A549 (cell line): ENCODE data around the gene MYOD1. TPM values are rescaled to one million over a fixed set of nuclear protein-coding genes. Genes with fewer than 3 reads are reported as not detected.

Experiments used
- ATAC-seq, 2 experiments: fragments of 200-7000 bp in 1 of 2; fragments of >200 bp in 1 of 2; cut with Nextera tagmentation in 1 of 2; cut with Tn5 transposase in 1 of 2; 3 replicates each; pipeline versions ENCODE4 v1.8.0 to v1.9.1; 2018 to 2020; ENCODE audit warnings: mild to moderate bottlenecking in 1 of 2, moderate library complexity in 1 of 2
- CTCF ChIA-PET: fragments of 300-600 bp; sonication (Branson Sonifier 250); formaldehyde crosslinking; extraction: SDS; loops from one replicate; lab custom pipeline; 2021; ENCODE audit warnings: antibody characterized with exemption, inconsistent platforms; lab: Yijun Ruan, JAX
- POLR2A ChIA-PET: fragments of 350-600 bp; formaldehyde crosslinking; extraction: SDS; loops from one replicate; lab custom pipeline; 2021; ENCODE audit warnings: antibody characterized with exemption, inconsistent platforms; lab: Yijun Ruan, JAX
- DNase-seq, 2 experiments: peaks; one replicate each; pipeline versions ENCODE4 v3.0.0 to v3.0.0-alpha.2; 2011 to 2016; ENCODE audit warnings: low read depth in 1 of 2, low spot score in 1 of 2
- FAIRE-seq: peaks from 2 replicates; lab custom pipeline; 2011; peaks lifted over from hg19 to GRCh38; lab: Jason Lieb, UNC
- H3K27ac ChIP-seq, 2 experiments: fragments of >200 bp; sonication (Bioruptor Twin); formaldehyde crosslinking; 3 replicates each; pipeline ENCODE4 v1.5.1; 2016 to 2017
- H3K4me1 ChIP-seq: fragments of >200 bp; sonication (Bioruptor Twin); formaldehyde crosslinking; 3 replicates; pipeline ENCODE4 v1.6.1; 2016
- H3K4me2 ChIP-seq: fragments of >200 bp; sonication (Bioruptor Twin); formaldehyde crosslinking; 3 replicates; pipeline ENCODE4 v1.6.1; 2016
- H3K4me3 ChIP-seq: fragments of >200 bp; sonication (Bioruptor Twin); formaldehyde crosslinking; 3 replicates; pipeline ENCODE4 v1.5.1; 2016
- H3K9me3 ChIP-seq: fragments of >200 bp; sonication (Bioruptor Twin); formaldehyde crosslinking; 3 replicates; pipeline ENCODE4 v1.6.1; 2016
- CEBPB ChIP-seq, 2 experiments: fragments of >200 bp in 1 of 2; sonication (Bioruptor Twin) in 1 of 2; formaldehyde crosslinking in 1 of 2; IDR thresholded peaks; 2 replicates each; pipeline ENCODE4 v1.6.1; 2012 to 2016
- CHD2 ChIP-seq: fragments of 150-350 bp; IDR thresholded peaks from 2 replicates; pipeline ENCODE4 v1.6.1; 2014; ENCODE audit warnings: low read length; ENCODE audit not compliant: partially characterized antibody
- EHF ChIP-seq: fragments of 250-450 bp; sonication (Bioruptor Pico); IDR thresholded peaks from 2 replicates; pipeline ENCODE4 v1.5.0; 2020; ENCODE audit warnings: mild to moderate bottlenecking
- FOSB ChIP-seq: fragments of 250-450 bp; sonication (Bioruptor Pico); IDR thresholded peaks from 2 replicates; pipeline ENCODE4 v1.5.0; 2020; ENCODE audit warnings: mild to moderate bottlenecking, moderate library complexity
- FOSL2 ChIP-seq, 2 experiments: fragments of 450-650 bp in 1 of 2; fragments of >200 bp in 1 of 2; sonication (Bioruptor Twin) in 1 of 2; formaldehyde crosslinking; IDR thresholded peaks; 2 replicates each; pipeline versions ENCODE4 v1.5.0 to v1.6.1; 2016 to 2020; ENCODE audit warnings: mild to moderate bottlenecking in 1 of 2, moderate library complexity in 1 of 2
- GATA3 ChIP-seq: IDR thresholded peaks from 2 replicates; pipeline ENCODE4 v1.6.1; 2012; ENCODE audit warnings: borderline replicate concordance
- HOXB13 ChIP-seq: fragments of 250-450 bp; sonication (Bioruptor Pico); IDR thresholded peaks from 2 replicates; pipeline ENCODE4 v1.5.0; 2020; ENCODE audit warnings: low read depth, mild to moderate bottlenecking, moderate library complexity
- JUNB ChIP-seq: fragments of >200 bp; sonication (Bioruptor Twin); formaldehyde crosslinking; IDR thresholded peaks from 2 replicates; pipeline ENCODE4 v1.6.1; 2016
- KDM5A ChIP-seq: fragments of 200-600 bp; sonication (generic); IDR thresholded peaks from 2 replicates; pipeline ENCODE4 v1.6.1; 2016; ENCODE audit warnings: antibody characterized with exemption, mild to moderate bottlenecking
- MAFK ChIP-seq: fragments of 450-650 bp; IDR thresholded peaks from 2 replicates; pipeline ENCODE4 v1.6.1; 2014; ENCODE audit not compliant: partially characterized antibody
- NFE2L2 ChIP-seq: fragments of 150-350 bp; conservative IDR thresholded peaks from 2 replicates; pipeline ENCODE4 v1.6.1; 2014; ENCODE audit warnings: low read length
- RARB ChIP-seq: fragments of 250-450 bp; sonication (Bioruptor Pico); IDR thresholded peaks from 2 replicates; pipeline ENCODE4 v1.8.0; 2021; ENCODE audit warnings: mild to moderate bottlenecking, moderate library complexity
- RCOR1 ChIP-seq: fragments of 150-350 bp; IDR thresholded peaks from 2 replicates; pipeline ENCODE4 v1.6.1; 2014; ENCODE audit warnings: antibody characterized with exemption, low read length, low read depth
- RFX5 ChIP-seq: fragments of 450-650 bp; IDR thresholded peaks from 2 replicates; pipeline ENCODE4 v1.7.1; 2014; ENCODE audit warnings: antibody characterized with exemption, mild to moderate bottlenecking, moderate library complexity
- ZSCAN20 ChIP-seq: fragments of 250-450 bp; sonication (Bioruptor Pico); IDR thresholded peaks from 2 replicates; pipeline ENCODE4 v1.8.0; 2022; ENCODE audit warnings: mild to moderate bottlenecking, moderate library complexity
- whole genome bisulfite sequencing: methylation state at CpG from one replicate; pipeline ENCODE4 v1.1.6; 2017; ENCODE audit errors: missing lambda C conversion rate; 5-methylcytosine and 5-hydroxymethylcytosine counted together
- polyA plus RNA-seq, 4 experiments: library from polyadenylated mRNA; depleted of rRNA in 3 of 4; stranded (reverse); fragments of >200 nt; fragmentation: RNase III in 1 of 4; extraction: RNeasy Plus Mini Kit Qiagen cat#74134 plus additional on column Dnase treatment in 1 of 4; gene quantifications; 2 replicates in 3 of 4; 3 replicates in 1 of 4; pipeline ENCODE4 v1.2.3, GENCODE V29; 2011 to 2017
- TF ChIP-seq, protein P1 (sequence below): fragments of 450-650 bp; IDR thresholded peaks from 2 replicates; pipeline ENCODE4 v1.6.1; 2014; ENCODE audit warnings: antibody characterized with exemption
- TF ChIP-seq, protein P2 (sequence below): IDR thresholded peaks from 2 replicates; pipeline ENCODE4 v1.6.1; 2012
- TF ChIP-seq, protein P3 (sequence below): fragments of 150-350 bp; IDR thresholded peaks from 2 replicates; pipeline ENCODE4 v1.6.1; 2014; ENCODE audit warnings: low read depth, mild to moderate bottlenecking, low read length
- TF ChIP-seq, protein P4 (sequence below): fragments of >200 bp; sonication (Bioruptor Twin); formaldehyde crosslinking; IDR thresholded peaks from 2 replicates; pipeline ENCODE4 v1.6.1; 2016

Gene MYOD1
- polyA plus RNA-seq, 2 of the 4 experiments (the other 2 are of a cell fraction) = not detected

DNA sequence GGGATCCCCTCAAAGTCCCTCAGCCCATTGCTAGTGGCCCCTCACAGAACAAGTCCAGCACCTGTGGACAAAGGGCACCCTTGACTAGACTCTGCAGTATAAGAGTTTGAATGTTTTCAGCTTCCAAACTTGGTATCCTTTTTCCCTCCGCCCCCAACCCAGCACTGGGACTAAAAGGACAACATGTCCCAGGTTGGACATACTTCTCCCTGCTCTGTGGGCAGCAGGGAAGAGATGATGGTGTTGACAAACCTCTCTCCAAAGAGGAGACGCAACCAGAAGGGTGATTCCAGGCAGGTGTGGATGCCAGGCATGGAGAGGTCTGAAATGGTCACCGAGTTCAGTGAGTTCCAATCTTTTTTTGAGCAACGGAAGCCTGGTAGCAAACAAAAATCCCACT is 4.5 kb upstream of the MYOD1 start (continued):
- TF ChIP-seq RFX5 = no peak
- no peak for TF ChIP-seq CHD2

DNA sequence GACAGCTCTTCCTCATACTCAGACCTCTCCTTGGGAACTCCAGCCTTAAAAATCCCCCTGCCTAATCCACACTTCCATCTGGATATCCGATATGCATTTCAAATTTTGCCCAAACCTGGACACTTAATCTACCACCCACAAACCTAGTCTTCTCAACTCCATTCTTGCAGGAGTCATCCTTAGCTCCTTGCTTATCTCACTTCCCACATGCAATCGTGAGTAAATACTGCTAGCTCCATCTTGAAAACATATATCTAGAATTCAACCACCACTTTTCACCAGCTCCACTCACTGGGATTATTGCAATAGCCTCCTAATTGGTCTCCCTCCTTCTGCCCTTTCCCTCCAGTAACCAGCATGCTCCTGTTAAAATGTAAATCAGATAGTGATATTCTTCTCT is 2.6 kb upstream of the MYOD1 start:
- CTCF ChIA-PET = interaction anchor here (1.4 to 10.4 kb wide), 3 partner anchors 8 to 77 kb away, joined by 3 to 85 read pairs (median 3); partner anchors contain the start of gene KCNC1
- ATAC-seq = no peak
- FAIRE-seq = no peak

DNA sequence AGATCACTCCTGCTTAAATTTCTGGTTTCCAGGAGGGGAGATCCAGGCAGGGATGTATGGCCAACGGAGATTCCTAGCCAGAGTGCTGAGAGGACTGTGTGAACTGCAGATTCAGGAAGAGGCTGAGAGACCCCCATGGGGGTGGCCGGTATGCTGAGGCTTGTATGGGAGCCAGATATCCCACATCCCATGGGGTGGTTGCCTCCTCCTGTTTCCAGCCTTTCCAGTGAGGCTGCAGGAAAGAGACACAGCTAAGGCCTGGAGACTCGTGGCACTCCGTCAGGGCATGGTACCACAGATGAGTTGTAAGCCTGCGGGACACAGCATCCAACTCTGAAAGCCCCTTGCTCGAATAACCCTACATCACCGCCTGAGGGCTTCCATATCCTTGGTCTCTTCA is 1.4 kb upstream of the MYOD1 start:
- Histone ChIP-seq H3K27ac (no peak overlapping the region), H3K4me3 (no peak overlapping the region), H3K4me2 (no peak overlapping the region), H3K4me1 (peaks cover 15% of the 10 kb centered on the region; the same call in 2 of the 3 replicates), H3K9me3 (no peaks in the 10 kb centered on the region)
- FAIRE-seq (no peak), ATAC-seq (no peak), DNase-seq (no peak)
- ChIA-PET POLR2A (no interaction called here), CTCF (interaction anchor here (10.4 kb wide), 1 partner anchor 14 kb away, joined by 85 read pairs; the partner anchor contains the start of gene KCNC1)
- no peak for TF ChIP-seq NFE2L2
- TF ChIP-seq FOSL2 (IDR thresholded peaks at IDR 0.05) = no peak
- no peak for TF ChIP-seq FOSL2 (CRISPR knock-in tag; IDR thresholded peaks at IDR 0.05)
- TF ChIP-seq ZSCAN20 = no peak
- no peak for TF ChIP-seq GATA3
- WGBS = 49% methylated on average over 7 of the region's 7 CpGs

More for the DNA sequence above, 2.6 kb upstream of the MYOD1 start:
- no peak overlapping the region for H3K4me2 ChIP-seq
- no peak overlapping the region for H3K4me3 ChIP-seq
- peaks cover 15% of the 10 kb centered on the region; the same call in 2 of the 3 replicates for H3K4me1 ChIP-seq
- TF ChIP-seq RARB (CRISPR knock-in tag) (no peak), EHF (CRISPR knock-in tag) (no peak), JUNB (no peak), FOSB (CRISPR knock-in tag) (no peak), HOXB13 (CRISPR knock-in tag) (no peak), MAFK (no peak), KDM5A (no peak), RCOR1 (no peak), FOSL2 (IDR thresholded peaks at IDR 0.05) (no peak), FOSL2 (CRISPR knock-in tag; IDR thresholded peaks at IDR 0.05) (no peak), CEBPB (IDR thresholded peaks at IDR 0.05) (no peak)
- TF ChIP-seq, protein P1, sequence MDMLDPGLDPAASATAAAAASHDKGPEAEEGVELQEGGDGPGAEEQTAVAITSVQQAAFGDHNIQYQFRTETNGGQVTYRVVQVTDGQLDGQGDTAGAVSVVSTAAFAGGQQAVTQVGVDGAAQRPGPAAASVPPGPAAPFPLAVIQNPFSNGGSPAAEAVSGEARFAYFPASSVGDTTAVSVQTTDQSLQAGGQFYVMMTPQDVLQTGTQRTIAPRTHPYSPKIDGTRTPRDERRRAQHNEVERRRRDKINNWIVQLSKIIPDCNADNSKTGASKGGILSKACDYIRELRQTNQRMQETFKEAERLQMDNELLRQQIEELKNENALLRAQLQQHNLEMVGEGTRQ = no peak
- TF ChIP-seq, protein P2, sequence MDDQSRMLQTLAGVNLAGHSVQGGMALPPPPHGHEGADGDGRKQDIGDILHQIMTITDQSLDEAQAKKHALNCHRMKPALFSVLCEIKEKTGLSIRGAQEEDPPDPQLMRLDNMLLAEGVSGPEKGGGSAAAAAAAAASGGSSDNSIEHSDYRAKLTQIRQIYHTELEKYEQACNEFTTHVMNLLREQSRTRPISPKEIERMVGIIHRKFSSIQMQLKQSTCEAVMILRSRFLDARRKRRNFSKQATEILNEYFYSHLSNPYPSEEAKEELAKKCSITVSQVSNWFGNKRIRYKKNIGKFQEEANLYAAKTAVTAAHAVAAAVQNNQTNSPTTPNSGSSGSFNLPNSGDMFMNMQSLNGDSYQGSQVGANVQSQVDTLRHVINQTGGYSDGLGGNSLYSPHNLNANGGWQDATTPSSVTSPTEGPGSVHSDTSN = no peak
- TF ChIP-seq, protein P3, sequence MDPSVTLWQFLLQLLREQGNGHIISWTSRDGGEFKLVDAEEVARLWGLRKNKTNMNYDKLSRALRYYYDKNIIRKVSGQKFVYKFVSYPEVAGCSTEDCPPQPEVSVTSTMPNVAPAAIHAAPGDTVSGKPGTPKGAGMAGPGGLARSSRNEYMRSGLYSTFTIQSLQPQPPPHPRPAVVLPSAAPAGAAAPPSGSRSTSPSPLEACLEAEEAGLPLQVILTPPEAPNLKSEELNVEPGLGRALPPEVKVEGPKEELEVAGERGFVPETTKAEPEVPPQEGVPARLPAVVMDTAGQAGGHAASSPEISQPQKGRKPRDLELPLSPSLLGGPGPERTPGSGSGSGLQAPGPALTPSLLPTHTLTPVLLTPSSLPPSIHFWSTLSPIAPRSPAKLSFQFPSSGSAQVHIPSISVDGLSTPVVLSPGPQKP = no peak
- H3K27ac ChIP-seq = no peak overlapping the region
- POLR2A ChIA-PET = no interaction called here
- DNase-seq = no peak
- WGBS = 43% methylated on average over 2 of the region's 2 CpGs
- no peaks in the 10 kb centered on the region for H3K9me3 ChIP-seq

DNA sequence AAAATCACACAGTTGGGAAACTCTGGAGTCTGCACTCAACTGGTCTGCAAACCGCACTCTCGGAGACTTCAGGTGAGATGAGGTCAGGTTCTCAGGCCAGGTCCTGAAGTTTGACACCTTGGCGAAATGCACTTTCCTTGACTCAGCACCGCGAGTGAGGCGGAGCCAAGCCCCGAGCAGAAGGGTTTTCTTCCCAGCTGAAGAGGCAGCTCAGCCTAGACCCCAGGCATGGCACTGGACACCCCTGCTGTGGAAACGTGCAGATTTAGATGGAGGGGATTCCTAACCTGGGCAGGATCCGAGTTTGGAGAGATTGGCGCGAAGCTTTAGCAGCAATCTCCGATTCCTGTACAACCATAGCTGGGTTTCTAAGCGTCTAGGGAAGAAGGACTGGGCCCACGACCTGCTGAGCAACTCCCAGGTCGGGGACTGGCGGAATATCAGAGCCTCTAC is 835 bp upstream of the MYOD1 start:
- Histone ChIP-seq H3K27ac (no peak overlapping the region), H3K4me2 (no peak overlapping the region; the same call in 2 of the 3 replicates)
- FAIRE-seq = no peak
- ATAC-seq = no peak
- CTCF ChIA-PET = interaction anchor here (1.7 to 10.4 kb wide), 3 partner anchors 14 to 260 kb away, joined by 5 to 85 read pairs (median 5); partner anchors contain the start of gene KCNC1
- TF ChIP-seq, protein P4, sequence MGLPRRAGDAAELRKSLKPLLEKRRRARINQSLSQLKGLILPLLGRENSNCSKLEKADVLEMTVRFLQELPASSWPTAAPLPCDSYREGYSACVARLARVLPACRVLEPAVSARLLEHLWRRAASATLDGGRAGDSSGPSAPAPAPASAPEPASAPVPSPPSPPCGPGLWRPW = no peak
- TF ChIP-seq, all 56 proteins: peak for 0
- WGBS = 40% methylated on average over 14 of the region's 16 CpGs
- Histone ChIP-seq H3K9me3 (no peaks in the 10 kb centered on the region), H3K4me3 (no peak overlapping the region), H3K4me1 (peaks cover 15% of the 10 kb centered on the region; the same call in 2 of the 3 replicates)
- no peak for DNase-seq
- POLR2A ChIA-PET = no interaction called here
